A673 (cell line): ENCODE data around the gene CYP4F8. TPM values are rescaled to one million over a fixed set of nuclear protein-coding genes. Genes with fewer than 3 reads are reported as not detected.
"Not testable (repeated sequence)": the region's sequence is repeated elsewhere in the genome, so short reads cannot be mapped to it uniquely, and the experiment has no call there.

ENCODE experiments used
- BruUV-seq: library from RNA; stranded (reverse); fragments of 400-500 nt; replicated peaks from 2 replicates; lab custom pipeline; 2021; lab: Mats Ljungman, UMichigan
- CTCF ChIA-PET: fragments of 300-600 bp; sonication (Branson Sonifier 250); formaldehyde crosslinking; loops from one replicate; lab custom pipeline; 2022; ENCODE audit warnings: antibody characterized with exemption; lab: Charles Lee
- POLR2A ChIA-PET: fragments of 300-600 bp; sonication (Branson Sonifier 250); formaldehyde crosslinking; loops from one replicate; lab custom pipeline; 2022; ENCODE audit warnings: antibody characterized with exemption; ENCODE audit not compliant: low non-redundant PET; lab: Charles Lee
- DNase-seq: peaks from one replicate; pipeline ENCODE4 v3.0.0-alpha.2; 2015; ENCODE audit warnings: low spot score
- H3K27ac ChIP-seq: fragments of 200-600 bp; sonication (generic); 2 replicates; pipeline ENCODE4 v1.5.1; 2016; ENCODE audit warnings: mixed run types, low read depth, mild to moderate bottlenecking, mixed read lengths, antibody characterized with exemption, low read length; ENCODE audit not compliant: poor library complexity, severe bottlenecking
- H3K27me3 ChIP-seq: fragments of 200-600 bp; sonication (generic); replicated peaks from 2 replicates; pipeline ENCODE4 v1.6.1; 2017; ENCODE audit warnings: mixed run types, low read depth, mild to moderate bottlenecking, mixed read lengths, antibody characterized with exemption, low read length; ENCODE audit not compliant: insufficient read depth, poor library complexity
- H3K36me3 ChIP-seq: fragments of 200-600 bp; sonication (generic); 2 replicates; pipeline ENCODE4 v1.6.1; 2016; ENCODE audit warnings: mixed run types, mild to moderate bottlenecking, mixed read lengths, antibody characterized with exemption, low read length; ENCODE audit not compliant: insufficient read depth, poor library complexity, severe bottlenecking
- H3K4me1 ChIP-seq: fragments of 200-600 bp; sonication (generic); 2 replicates; pipeline ENCODE4 v1.6.1; 2017; ENCODE audit warnings: mixed run types, mild to moderate bottlenecking, mixed read lengths, antibody characterized with exemption, low read length; ENCODE audit not compliant: insufficient read depth, poor library complexity, severe bottlenecking
- H3K4me3 ChIP-seq: fragments of 200-600 bp; sonication (generic); 2 replicates; pipeline ENCODE4 v1.5.1; 2016; ENCODE audit warnings: low read depth, mixed run types, mild to moderate bottlenecking, mixed read lengths, low read length; ENCODE audit not compliant: poor library complexity, severe bottlenecking
- H3K9me3 ChIP-seq: fragments of 200-600 bp; sonication (generic); 2 replicates; pipeline ENCODE4 v1.6.1; 2016; ENCODE audit warnings: mixed run types, low read depth, mild to moderate bottlenecking, mixed read lengths, antibody characterized with exemption, low read length; ENCODE audit not compliant: poor library complexity, severe bottlenecking
- CTCF ChIP-seq: fragments of 300-800, 200-600 bp; sonication (generic); conservative IDR thresholded peaks from 2 replicates; pipeline ENCODE4 v1.5.1; 2017; ENCODE audit warnings: low read depth, mild to moderate bottlenecking, antibody characterized with exemption, low read length, moderate library complexity, mixed read lengths
- EZH2 ChIP-seq: fragments of 200-600 bp; sonication (generic); IDR thresholded peaks from 2 replicates; pipeline ENCODE4 v1.6.1; 2017; ENCODE audit warnings: borderline replicate concordance, low read depth, mild to moderate bottlenecking, mixed read lengths, antibody characterized with exemption, low read length; ENCODE audit not compliant: poor library complexity, severe bottlenecking
- intact Hi-C: fragments of 100-400 bp; cut with micrococcal nuclease; formaldehyde crosslinking; loops from one replicate; pipeline ENCODE4 v1.10.0; 2022; ENCODE audit not compliant: unreplicated experiment
- total RNA-seq: library from RNA; stranded (reverse); gene quantifications from 2 replicates; pipeline ENCODE4 v1.2.3, GENCODE V29; 2021

CYP4F8 gene
- total RNA-seq, 1 experiment from 2014 or later, result not detected

- DNase-seq, result no peak
- no peaks in the 10 kb centered on the region for H3K27me3 ChIP-seq
- H3K9me3 ChIP-seq, result no peaks in the 10 kb centered on the region
- BruUV-seq, result no TSS peak
- no peak overlapping the region for H3K4me3 ChIP-seq
- no peak overlapping the region for H3K27ac ChIP-seq
- H3K4me1 ChIP-seq, result no peaks in the 10 kb centered on the region
- POLR2A ChIA-PET, result no interaction called here
- TF ChIP-seq CTCF (no peak), EZH2 (no peak)
- intact Hi-C loops, result no loop called here
- no peaks in the 10 kb centered on the region for H3K36me3 ChIP-seq
- CTCF ChIA-PET, result no interaction called here
Measured at GRCh38 chr19:15588265-15588664, 26.8 kb upstream of the CYP4F8 start.

GRCh38 chr19:15589760-15590451 is 25.1 kb upstream of the CYP4F8 start:
- no peak for TF ChIP-seq CTCF
- no peak for TF ChIP-seq EZH2
- no peaks in the 10 kb centered on the region for H3K4me1 ChIP-seq
- no peaks in the 10 kb centered on the region for H3K36me3 ChIP-seq
- POLR2A ChIA-PET, result no interaction called here
- CTCF ChIA-PET, result no interaction called here
- intact Hi-C loops, result no loop called here
- H3K27me3 ChIP-seq, result no peaks in the 10 kb centered on the region
- no peak for DNase-seq
- H3K27ac ChIP-seq, result no peak overlapping the region
- no peaks in the 10 kb centered on the region for H3K9me3 ChIP-seq
- H3K4me3 ChIP-seq, result no peak overlapping the region
- BruUV-seq, result no TSS peak

GRCh38 chr19:15591796-15592195 is 23.2 kb upstream of the CYP4F8 start:
- POLR2A ChIA-PET, result no interaction called here
- H3K36me3 ChIP-seq, result no peaks in the 10 kb centered on the region

GRCh38 chr19:15592506-15592905 is 22.5 kb upstream of the CYP4F8 start:
- intact Hi-C loops, BruUV-seq, H3K36me3 ChIP-seq, H3K27ac ChIP-seq, H3K4me3 ChIP-seq, H3K4me1 ChIP-seq, H3K9me3 ChIP-seq, DNase-seq, H3K27me3 ChIP-seq, POLR2A ChIA-PET, CTCF ChIA-PET: not testable (repeated sequence)

More at GRCh38 chr19:15591796-15592195, 23.2 kb upstream of the CYP4F8 start:
- no peak overlapping the region for H3K4me3 ChIP-seq
- intact Hi-C loops, result no loop called here
- no peaks in the 10 kb centered on the region for H3K9me3 ChIP-seq
- no TSS peak for BruUV-seq
- CTCF ChIA-PET, result no interaction called here
- TF ChIP-seq EZH2 (no peak), CTCF (no peak)
- H3K4me1 ChIP-seq, result no peaks in the 10 kb centered on the region
- H3K27me3 ChIP-seq, result no peaks in the 10 kb centered on the region
- H3K27ac ChIP-seq, result no peak overlapping the region
- DNase-seq, result no peak

GRCh38 chr19:15593766-15594165 is 21.3 kb upstream of the CYP4F8 start:
- H3K27me3 ChIP-seq, H3K36me3 ChIP-seq, H3K27ac ChIP-seq, CTCF ChIA-PET, H3K4me1 ChIP-seq, DNase-seq, intact Hi-C loops, H3K4me3 ChIP-seq, POLR2A ChIA-PET, H3K9me3 ChIP-seq, BruUV-seq: not testable (repeated sequence)
